ENCODE measurements around the gene RAP1GDS1.

The RAP1GDS1 gene

DNA sequence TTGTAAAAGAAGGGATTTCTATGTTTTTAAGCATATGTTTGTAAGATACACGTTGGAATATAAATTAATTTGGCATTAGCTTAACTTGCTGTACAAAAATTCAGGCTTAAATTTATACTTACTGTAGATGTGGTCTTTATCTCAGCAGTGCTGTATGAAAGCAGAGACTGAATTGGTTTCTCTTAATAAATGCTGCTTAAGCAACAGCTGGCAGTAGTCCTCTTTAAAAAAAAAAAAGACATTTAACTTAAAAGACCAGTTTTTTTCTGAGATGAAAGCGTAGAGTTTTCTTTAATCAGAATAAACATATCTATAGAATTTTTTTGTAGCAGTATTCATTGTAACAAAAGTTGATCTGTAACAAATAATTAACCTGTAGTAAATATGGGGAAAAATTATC lies 124.6 kb downstream of the RAP1GDS1 start:
- Histone ChIP-seq H3K4me2 (no peak overlapping the region), H3K4me3 (IDR thresholded peaks at IDR 0.05; ENCODE audit: insufficient read depth, low read depth, low read length) (no peak overlapping the region), H3K4me1 (ENCODE audit: low read depth, poor library complexity, severe bottlenecking) (no peaks in the 10 kb centered on the region), H2AFZ (ENCODE audit: low read depth) (no peak overlapping the region), H3K27me3 (ENCODE audit: insufficient read depth, low read depth) (no peaks in the 10 kb centered on the region), H3K27ac (no peak overlapping the region), H3K36me3 (ENCODE audit: insufficient read depth) (no peaks in the 10 kb centered on the region), H4K20me1 (ENCODE audit: insufficient read depth) (no peaks in the 10 kb centered on the region), H3K79me2 (ENCODE audit: insufficient read depth, low read depth) (no peaks in the 10 kb centered on the region), H3K9ac (no peak overlapping the region)
- TF ChIP-seq, protein P1, sequence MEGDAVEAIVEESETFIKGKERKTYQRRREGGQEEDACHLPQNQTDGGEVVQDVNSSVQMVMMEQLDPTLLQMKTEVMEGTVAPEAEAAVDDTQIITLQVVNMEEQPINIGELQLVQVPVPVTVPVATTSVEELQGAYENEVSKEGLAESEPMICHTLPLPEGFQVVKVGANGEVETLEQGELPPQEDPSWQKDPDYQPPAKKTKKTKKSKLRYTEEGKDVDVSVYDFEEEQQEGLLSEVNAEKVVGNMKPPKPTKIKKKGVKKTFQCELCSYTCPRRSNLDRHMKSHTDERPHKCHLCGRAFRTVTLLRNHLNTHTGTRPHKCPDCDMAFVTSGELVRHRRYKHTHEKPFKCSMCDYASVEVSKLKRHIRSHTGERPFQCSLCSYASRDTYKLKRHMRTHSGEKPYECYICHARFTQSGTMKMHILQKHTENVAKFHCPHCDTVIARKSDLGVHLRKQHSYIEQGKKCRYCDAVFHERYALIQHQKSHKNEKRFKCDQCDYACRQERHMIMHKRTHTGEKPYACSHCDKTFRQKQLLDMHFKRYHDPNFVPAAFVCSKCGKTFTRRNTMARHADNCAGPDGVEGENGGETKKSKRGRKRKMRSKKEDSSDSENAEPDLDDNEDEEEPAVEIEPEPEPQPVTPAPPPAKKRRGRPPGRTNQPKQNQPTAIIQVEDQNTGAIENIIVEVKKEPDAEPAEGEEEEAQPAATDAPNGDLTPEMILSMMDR (conservative IDR thresholded peaks at IDR 0.05; ENCODE audit: low read depth, low read length): no peak

GRCh38 chr4:98387345-98388026 lies 126.3 kb downstream of the RAP1GDS1 start:
- Histone ChIP-seq H2AFZ (ENCODE audit: low read depth) (no peak overlapping the region), H3K27me3 (ENCODE audit: insufficient read depth, low read depth) (no peaks in the 10 kb centered on the region), H3K4me2 (no peak overlapping the region), H3K4me1 (ENCODE audit: low read depth, poor library complexity, severe bottlenecking) (no peaks in the 10 kb centered on the region), H3K27ac (no peak overlapping the region), H3K4me3 (IDR thresholded peaks at IDR 0.05; ENCODE audit: insufficient read depth, low read depth, low read length) (no peak overlapping the region), H3K79me2 (ENCODE audit: insufficient read depth, low read depth) (no peaks in the 10 kb centered on the region), H3K36me3 (ENCODE audit: insufficient read depth) (no peaks in the 10 kb centered on the region), H3K9ac (no peak overlapping the region), H4K20me1 (ENCODE audit: insufficient read depth) (no peaks in the 10 kb centered on the region)
- TF ChIP-seq, protein P1 (conservative IDR thresholded peaks at IDR 0.05; ENCODE audit: low read depth, low read length): no peak

DNA sequence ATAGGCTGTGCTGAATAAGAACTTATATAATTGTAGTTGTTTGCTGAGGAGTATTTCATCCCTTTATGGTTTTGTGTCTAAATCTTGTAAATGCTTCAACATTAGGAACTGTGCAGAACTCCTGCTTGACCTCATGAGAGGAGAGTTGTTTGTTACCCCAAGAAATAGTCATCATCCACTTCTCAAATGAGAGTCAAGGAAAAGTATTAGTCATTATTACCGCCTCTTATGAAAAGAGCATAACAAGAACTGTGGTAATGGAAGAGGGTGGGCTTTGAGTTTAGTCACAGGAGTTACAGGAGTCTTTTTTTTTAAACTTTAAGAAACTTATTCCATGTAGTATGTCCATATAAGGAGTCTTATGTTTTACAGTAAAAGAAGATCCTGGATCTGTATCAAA lies 132.9 kb downstream of the RAP1GDS1 start:
- no peaks in the 10 kb centered on the region for H3K27me3 ChIP-seq (ENCODE audit: insufficient read depth, low read depth)
- no peaks in the 10 kb centered on the region for H3K4me1 ChIP-seq (ENCODE audit: low read depth, poor library complexity, severe bottlenecking)
- no peak overlapping the region for H3K27ac ChIP-seq
- no peaks in the 10 kb centered on the region for H4K20me1 ChIP-seq (ENCODE audit: insufficient read depth)
- H3K79me2 ChIP-seq (ENCODE audit: insufficient read depth, low read depth): no peaks in the 10 kb centered on the region
- TF ChIP-seq, protein P1 (conservative IDR thresholded peaks at IDR 0.05; ENCODE audit: low read depth, low read length): no peak
- no peak overlapping the region for H3K4me2 ChIP-seq
- no peak overlapping the region for H3K4me3 ChIP-seq (IDR thresholded peaks at IDR 0.05; ENCODE audit: insufficient read depth, low read depth, low read length)
- H3K36me3 ChIP-seq (ENCODE audit: insufficient read depth): no peaks in the 10 kb centered on the region
- no peak overlapping the region for H2AFZ ChIP-seq (ENCODE audit: low read depth)
- H3K9ac ChIP-seq: no peak overlapping the region

DNA sequence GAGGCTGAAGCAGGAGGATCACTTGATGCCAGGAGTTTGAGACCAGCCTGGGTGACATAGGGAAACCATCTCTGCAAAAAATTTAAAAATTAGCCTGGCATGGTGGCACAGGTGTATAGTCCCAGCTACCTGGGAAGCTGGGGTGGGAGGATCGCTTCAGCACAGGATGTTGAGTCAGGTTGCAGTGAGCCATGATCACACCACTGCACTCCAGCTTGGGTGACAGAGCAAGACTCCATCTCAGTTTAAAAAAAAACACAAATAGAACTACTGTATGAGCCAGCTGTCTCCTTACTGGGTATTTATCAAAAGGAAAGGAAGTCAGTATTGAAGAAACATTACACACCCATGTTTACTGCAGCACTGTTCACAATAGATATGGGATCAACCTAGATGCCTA lies 138.7 kb downstream of the RAP1GDS1 start:
- H2AFZ ChIP-seq (ENCODE audit: low read depth): no peak overlapping the region
- no peak overlapping the region for H3K9ac ChIP-seq

More for the DNA sequence above, 138.7 kb downstream of the RAP1GDS1 start:
- no peaks in the 10 kb centered on the region for H3K79me2 ChIP-seq (ENCODE audit: insufficient read depth, low read depth)
- no peak overlapping the region for H3K4me3 ChIP-seq (IDR thresholded peaks at IDR 0.05; ENCODE audit: insufficient read depth, low read depth, low read length)
- H3K36me3 ChIP-seq (ENCODE audit: insufficient read depth): no peaks in the 10 kb centered on the region
- H3K4me1 ChIP-seq (ENCODE audit: low read depth, poor library complexity, severe bottlenecking): no peaks in the 10 kb centered on the region
- no peak overlapping the region for H3K4me2 ChIP-seq
- TF ChIP-seq, protein P1 (conservative IDR thresholded peaks at IDR 0.05; ENCODE audit: low read depth, low read length): no peak
- no peaks in the 10 kb centered on the region for H4K20me1 ChIP-seq (ENCODE audit: insufficient read depth)
- no peak overlapping the region for H3K27ac ChIP-seq
- no peaks in the 10 kb centered on the region for H3K27me3 ChIP-seq (ENCODE audit: insufficient read depth, low read depth)

Data from KMS-11 (cell line).